Kidney (tissue), 14 donors: Measurements from ENCODE around the gene HENMT1. TPM values are rescaled to one million over a fixed set of nuclear protein-coding genes. Genes with fewer than 3 reads are reported as not detected.
A peak's percentile ranks its signal among the peaks of the same experiment; 100 is the strongest.

ENCODE experiments used
- DNase-seq, 5 donors: peaks; one replicate each; pipeline ENCODE4 v3.0.0-alpha.2; 2013 to 2020
- FAIRE-seq: peaks from 2 replicates; lab custom pipeline; 2012; peaks lifted over from hg19 to GRCh38; lab: Jason Lieb, UNC
- H3K27ac ChIP-seq, 2 donors: one replicate each; pipeline ENCODE4 v1.7.0; 2013; ENCODE audit warnings: low read depth in 2 of 2, low read length in 2 of 2, inconsistent platforms in 1 of 2
- H3K27me3 ChIP-seq: one replicate; pipeline ENCODE4 v1.7.1; 2013; ENCODE audit warnings: low read length, inconsistent platforms; ENCODE audit not compliant: control insufficient read depth, insufficient read depth
- H3K36me3 ChIP-seq, 3 donors: one replicate each; pipeline versions ENCODE4 v1.7.0 to v1.7.1; 2013; ENCODE audit warnings: low read length in 3 of 3, control low read depth in 1 of 3, inconsistent platforms in 1 of 3; ENCODE audit not compliant: insufficient read depth in 3 of 3, control insufficient read depth in 2 of 3
- H3K4me1 ChIP-seq, 3 donors: one replicate each; pipeline versions ENCODE4 v1.7.0 to v1.7.1; 2013; ENCODE audit warnings: low read length in 3 of 3, inconsistent platforms in 1 of 3, low read depth in 1 of 3; ENCODE audit not compliant: control insufficient read depth in 2 of 3, insufficient read depth in 2 of 3
- H3K4me3 ChIP-seq, 3 donors: one replicate each; pipeline versions ENCODE4 v1.7.0 to v1.8.1; 2013; ENCODE audit warnings: low read length in 3 of 3, control low read depth in 1 of 3, inconsistent platforms in 1 of 3
- H3K9ac ChIP-seq, 3 donors: one replicate each; pipeline versions ENCODE4 v1.7.0 to v1.7.1; 2013; ENCODE audit warnings: low read length in 3 of 3, control low read depth in 1 of 3, inconsistent platforms in 1 of 3
- H3K9me3 ChIP-seq, 3 donors: one replicate each; pipeline versions ENCODE4 v1.7.0 to v1.7.1; 2013; ENCODE audit warnings: low read length in 3 of 3, control low read depth in 1 of 3, inconsistent platforms in 1 of 3; ENCODE audit not compliant: control insufficient read depth in 2 of 3, insufficient read depth in 1 of 3
- intact Hi-C: fragments of 100-400 bp; cut with DNase I; formaldehyde crosslinking; loops from one replicate; pipeline ENCODE4 v1.11.1; 2022
- polyA plus RNA-seq: library from polyadenylated mRNA; stranded (reverse); fragments of 350-450 nt; fragmentation: Illumina TruSeq; extraction: RNeasy Lipid Tissue Mini Kit (QIAGEN cat#74804); gene quantifications from one replicate; pipeline ENCODE4 v1.2.3, GENCODE V29; 2014; ENCODE audit warnings: low read depth, low replicate concordance; ENCODE audit not compliant: insufficient read depth
- total RNA-seq: library from RNA; stranded (reverse); fragmentation: NEBNext Ultra II Directional; extraction: Animal tissue kit (Norgen Biotek cat#: 25700); gene quantifications from one replicate; pipeline ENCODE4 v1.2.1, GENCODE V29; 2021
- TF ChIP-seq, protein P1 (sequence below): IDR thresholded peaks from 3 replicates; pipeline ENCODE4 v1.5.1; 2012; ENCODE audit warnings: mild to moderate bottlenecking, moderate library complexity, borderline replicate concordance; ENCODE audit not compliant: insufficient read depth; ENCODE audit errors: extremely low read depth
- donor health status: control.
- donor health status: control.
- donor health status: control.
- donor health status: control.
- donor health status: control.
- donor health status: DM: yes; HTN: yes; CAD: no.
- donor health status: Normal renal cell carcinoma (clear cell type).

Gene HENMT1
- total and polyA plus RNA-seq, 2 donors from 2014 or later: 3.1 to 5.2 TPM

GRCh38 chr1:108663074-108663473 is 2.2 kb upstream of the HENMT1 start:
- DNase-seq (peak in 1 of 5 donors; percentile 29), FAIRE-seq (no peak)
- TF ChIP-seq, protein P1, sequence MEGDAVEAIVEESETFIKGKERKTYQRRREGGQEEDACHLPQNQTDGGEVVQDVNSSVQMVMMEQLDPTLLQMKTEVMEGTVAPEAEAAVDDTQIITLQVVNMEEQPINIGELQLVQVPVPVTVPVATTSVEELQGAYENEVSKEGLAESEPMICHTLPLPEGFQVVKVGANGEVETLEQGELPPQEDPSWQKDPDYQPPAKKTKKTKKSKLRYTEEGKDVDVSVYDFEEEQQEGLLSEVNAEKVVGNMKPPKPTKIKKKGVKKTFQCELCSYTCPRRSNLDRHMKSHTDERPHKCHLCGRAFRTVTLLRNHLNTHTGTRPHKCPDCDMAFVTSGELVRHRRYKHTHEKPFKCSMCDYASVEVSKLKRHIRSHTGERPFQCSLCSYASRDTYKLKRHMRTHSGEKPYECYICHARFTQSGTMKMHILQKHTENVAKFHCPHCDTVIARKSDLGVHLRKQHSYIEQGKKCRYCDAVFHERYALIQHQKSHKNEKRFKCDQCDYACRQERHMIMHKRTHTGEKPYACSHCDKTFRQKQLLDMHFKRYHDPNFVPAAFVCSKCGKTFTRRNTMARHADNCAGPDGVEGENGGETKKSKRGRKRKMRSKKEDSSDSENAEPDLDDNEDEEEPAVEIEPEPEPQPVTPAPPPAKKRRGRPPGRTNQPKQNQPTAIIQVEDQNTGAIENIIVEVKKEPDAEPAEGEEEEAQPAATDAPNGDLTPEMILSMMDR: no peak
- no peaks in the 10 kb centered on the region for H3K4me1 ChIP-seq
- H3K27me3 ChIP-seq: no peaks in the 10 kb centered on the region
- H3K36me3 ChIP-seq: no peaks in the 10 kb centered on the region
- no peak overlapping the region for H3K27ac ChIP-seq
- H3K9ac ChIP-seq: no peak overlapping the region
- H3K4me3 ChIP-seq: no peak overlapping the region
- no peaks in the 10 kb centered on the region for H3K9me3 ChIP-seq
- intact Hi-C loops: no loop called here

DNA sequence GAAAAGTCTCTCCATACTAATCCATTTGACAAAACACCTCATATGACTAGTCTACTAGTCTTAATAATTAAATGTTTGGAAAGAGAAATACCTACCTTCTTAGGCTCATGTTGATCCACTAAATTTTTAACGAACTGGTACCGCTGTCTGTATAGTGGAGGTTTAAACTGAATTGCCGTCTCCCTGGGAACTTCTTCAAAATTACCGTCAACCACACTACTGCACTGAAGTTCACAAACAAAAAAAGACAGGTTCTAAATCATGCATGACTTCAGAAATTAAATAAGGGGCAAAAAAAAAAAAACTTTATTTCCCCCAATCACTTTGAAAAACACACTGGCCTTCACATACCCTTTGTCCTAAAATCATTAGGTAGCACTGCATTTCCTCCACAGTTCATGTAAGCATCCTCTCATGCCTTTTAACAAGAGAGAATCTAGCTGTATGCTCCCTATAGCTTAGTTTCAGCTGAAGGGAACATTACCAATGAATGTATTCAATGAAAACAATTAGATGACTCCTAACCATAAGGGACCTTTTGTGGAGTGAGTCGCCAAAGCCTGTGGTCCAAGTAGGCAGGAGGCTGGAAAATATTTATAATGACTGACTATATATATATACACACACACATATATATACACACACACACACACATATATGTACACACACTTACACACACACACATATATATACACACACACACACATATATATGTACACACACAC is 3.4 kb downstream of the HENMT1 start:
- Histone ChIP-seq H3K9ac (no peak overlapping the region), H3K4me1 (no peaks in the 10 kb centered on the region), H3K36me3 (no peaks in the 10 kb centered on the region), H3K27ac (no peak overlapping the region), H3K27me3 (no peaks in the 10 kb centered on the region), H3K9me3 (no peaks in the 10 kb centered on the region), H3K4me3 (no peak overlapping the region)
- FAIRE-seq: no peak
- intact Hi-C loops: no loop called here
- TF ChIP-seq, protein P1: no peak
- no peak for DNase-seq

DNA sequence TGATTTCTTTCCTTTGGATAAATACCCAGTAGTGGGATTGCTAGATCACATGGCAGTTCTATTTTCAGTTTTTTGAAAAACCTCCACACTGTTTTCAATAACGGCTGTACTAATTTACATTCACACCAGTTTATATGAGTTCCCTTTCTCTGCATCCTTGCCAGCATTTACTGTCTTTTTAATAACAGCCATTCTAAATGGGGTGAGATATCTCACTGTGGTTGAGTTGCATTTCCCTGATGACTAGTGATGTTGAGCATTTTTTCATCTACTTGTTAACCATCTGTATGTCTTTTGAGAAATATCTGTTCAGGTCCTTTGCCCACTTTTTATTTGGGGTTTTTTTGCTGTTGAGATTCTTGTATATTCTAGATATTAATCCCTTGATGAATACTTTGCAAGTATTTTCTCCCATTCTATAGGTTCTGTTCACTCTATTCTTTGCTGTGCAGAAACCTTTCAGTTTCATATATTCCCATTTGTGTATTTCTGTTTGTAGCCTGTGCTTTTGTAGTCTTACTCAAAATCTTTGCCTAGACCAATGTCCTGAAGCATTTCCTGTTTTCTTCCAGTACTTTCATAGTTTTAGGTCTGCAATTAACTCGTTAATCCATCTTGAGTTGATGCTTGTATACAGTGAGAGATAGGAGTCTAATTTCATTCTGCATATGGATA is 7.3 kb downstream of the HENMT1 start:
- Histone ChIP-seq H3K4me3 (no peak overlapping the region), H3K36me3 (no peaks in the 10 kb centered on the region), H3K4me1 (no peaks in the 10 kb centered on the region), H3K27me3 (no peaks in the 10 kb centered on the region), H3K27ac (no peak overlapping the region), H3K9me3 (peaks cover 0 to 4% (median 0%) of the 10 kb centered on the region in 3 donors), H3K9ac (no peak overlapping the region)
- intact Hi-C loops: no loop called here
- DNase-seq (no peak), FAIRE-seq (no peak)
- TF ChIP-seq, protein P1: no peak
